HG03460 (cell line): ENCODE results near the gene EPHB2.
"Not testable (repeated sequence)": the region's sequence is repeated elsewhere in the genome, so short reads cannot be mapped to it uniquely, and the experiment has no call there.

Experiments used
- ATAC-seq: cut with Tn5 transposase; IDR thresholded peaks from one replicate; pipeline ENCODE4 v1.9.1; 2021; ENCODE audit not compliant: unreplicated experiment

The EPHB2 gene

DNA sequence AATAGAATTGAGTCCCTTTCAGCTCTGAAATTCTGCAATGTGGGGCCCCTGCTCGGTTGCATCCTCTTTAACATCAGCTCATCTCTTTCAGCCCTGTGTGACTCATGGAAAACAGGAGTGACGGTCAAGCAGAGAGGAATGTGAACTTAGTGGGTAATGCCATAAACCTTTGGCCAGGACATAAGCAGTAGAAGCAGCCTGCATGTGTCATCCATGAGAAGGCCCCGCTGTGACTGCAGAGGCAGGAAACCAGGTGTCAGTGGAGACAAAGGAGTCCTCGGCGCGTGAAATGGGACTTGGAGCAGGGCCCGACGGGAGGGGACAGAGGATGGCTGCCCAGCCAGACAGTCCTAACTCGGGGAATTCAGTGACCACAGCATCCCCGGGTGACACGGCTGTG is 21.1 kb upstream of the EPHB2 start:
- ATAC-seq: no peak

DNA sequence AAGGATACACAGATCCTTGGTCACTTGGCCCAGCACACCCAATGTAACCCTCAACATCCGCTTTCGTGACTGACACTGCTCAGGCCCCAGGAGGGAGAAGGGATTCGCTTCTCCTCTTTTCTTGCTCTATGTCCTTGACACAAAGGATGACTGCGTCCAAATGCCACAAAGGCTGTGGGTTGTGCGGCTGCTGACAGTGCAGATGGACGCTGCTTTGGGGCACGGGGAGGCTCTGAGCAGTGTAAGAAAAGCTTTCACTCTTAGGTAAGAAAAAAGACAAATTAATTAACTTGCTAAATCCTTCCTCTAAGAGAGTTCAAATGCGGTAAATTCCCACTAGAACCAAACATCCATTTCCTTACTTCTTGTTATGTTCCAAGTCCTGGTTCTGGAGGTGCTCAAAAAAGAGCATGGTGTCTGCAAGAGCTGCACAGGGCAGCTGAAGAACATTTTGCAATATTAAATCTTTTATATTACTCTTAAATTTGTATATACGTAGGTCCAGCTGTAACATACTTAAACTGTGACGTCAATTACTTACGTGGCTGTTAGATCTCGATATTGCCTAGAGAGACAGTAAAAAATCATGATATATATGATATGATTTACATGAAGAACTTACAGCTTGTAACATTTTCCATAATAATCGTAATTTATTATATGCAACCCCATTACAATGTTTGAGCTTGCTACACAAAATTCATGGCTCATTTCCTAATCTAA is 19.4 kb upstream of the EPHB2 start:
- ATAC-seq: no peak

DNA sequence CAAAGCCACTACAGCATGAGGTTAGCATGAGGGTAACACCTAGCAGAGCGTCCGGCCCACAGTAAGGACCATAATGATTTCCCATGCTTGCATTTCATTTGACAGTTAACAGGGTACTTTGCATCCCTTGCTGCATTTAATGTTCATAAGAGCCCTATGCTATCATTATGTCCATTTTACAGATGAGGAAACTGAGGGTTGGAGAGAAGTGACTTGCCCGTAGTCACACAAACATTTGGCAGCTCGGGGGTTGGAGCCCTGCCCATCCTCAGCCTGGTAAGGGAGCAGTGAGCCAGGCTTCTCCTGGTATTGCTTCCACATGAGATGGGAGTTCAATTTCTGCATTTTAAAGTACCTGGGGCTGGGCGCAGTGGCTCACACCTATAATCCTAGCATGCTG is 16.5 kb upstream of the EPHB2 start:
- no peak for ATAC-seq

DNA sequence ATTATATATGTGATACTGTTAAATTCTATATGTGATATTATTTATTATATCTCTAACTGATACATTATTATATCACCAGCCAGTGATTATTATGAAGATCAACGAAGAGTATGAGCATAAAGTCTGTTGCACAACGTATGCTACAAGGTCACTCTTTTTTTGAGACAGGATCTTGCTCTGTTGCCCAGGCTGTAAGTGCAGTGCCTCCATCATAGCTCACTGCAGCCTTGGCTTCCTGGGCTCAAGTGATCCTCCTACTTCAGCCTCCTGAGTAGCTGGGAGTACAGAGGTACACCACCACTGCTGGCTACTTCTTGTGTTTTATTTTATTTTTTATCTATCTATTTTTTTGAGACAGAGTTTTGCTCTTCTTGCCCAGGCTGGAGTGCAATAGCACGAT is 14.0 kb upstream of the EPHB2 start:
- ATAC-seq: no peak

DNA sequence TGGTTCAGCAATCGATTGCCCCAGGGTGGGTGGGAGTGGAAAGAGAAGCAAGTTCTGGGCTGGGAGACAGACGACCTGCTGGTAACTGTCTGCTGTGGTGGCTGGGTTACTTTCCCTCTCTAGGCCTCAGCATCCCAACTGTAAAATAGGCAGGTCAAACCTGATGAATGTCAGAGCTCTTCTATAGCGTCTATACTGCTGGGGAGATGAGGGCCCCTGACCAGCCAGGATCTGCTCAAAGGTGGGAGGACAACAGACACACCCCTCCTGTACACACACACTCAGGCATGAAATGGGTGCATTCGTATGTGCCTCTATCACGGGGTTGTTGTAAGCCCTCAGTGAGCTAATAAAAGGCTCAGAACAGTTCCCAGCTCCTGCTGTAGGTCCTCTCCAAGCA is 12.7 kb upstream of the EPHB2 start:
- no peak for ATAC-seq

DNA sequence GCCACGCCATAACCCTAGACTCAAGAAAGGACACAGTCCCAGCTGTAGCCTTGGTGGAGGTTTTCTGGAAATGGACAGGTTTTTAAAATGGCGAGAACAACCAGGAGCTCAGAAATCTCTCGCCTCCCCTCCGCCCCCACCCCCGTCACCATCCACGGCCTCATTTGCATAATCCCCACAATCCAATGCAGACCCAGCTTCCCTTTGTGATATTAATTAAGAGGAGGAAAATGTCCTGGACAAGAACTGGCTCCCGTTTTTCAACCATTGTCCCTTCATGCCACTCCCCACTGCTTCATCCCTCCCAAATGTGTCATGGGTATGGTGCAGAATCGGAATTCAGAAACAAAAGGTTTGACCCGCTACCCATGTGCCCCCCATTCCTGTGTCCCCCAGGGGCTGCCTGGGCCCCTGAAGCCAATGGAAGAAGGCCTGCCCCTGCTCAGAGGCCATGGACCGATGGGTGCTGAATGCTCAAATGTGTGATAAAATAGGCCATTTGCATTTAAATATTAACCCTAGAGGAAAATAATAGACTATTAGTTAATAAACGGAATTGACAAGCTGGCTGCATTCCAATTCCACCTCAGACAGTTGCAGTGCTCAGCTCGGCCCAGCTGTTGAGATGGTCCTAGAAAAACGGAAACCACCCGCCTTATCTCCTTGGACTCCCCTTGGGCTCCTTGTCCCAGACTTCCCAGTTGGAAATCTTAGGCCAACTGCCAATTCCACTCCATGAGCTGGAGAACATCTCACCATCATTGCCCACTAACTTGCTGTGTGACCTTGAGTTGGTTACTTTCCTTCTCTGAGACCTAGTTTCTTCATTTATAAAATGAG is 10.7 kb upstream of the EPHB2 start:
- ATAC-seq: no peak

DNA sequence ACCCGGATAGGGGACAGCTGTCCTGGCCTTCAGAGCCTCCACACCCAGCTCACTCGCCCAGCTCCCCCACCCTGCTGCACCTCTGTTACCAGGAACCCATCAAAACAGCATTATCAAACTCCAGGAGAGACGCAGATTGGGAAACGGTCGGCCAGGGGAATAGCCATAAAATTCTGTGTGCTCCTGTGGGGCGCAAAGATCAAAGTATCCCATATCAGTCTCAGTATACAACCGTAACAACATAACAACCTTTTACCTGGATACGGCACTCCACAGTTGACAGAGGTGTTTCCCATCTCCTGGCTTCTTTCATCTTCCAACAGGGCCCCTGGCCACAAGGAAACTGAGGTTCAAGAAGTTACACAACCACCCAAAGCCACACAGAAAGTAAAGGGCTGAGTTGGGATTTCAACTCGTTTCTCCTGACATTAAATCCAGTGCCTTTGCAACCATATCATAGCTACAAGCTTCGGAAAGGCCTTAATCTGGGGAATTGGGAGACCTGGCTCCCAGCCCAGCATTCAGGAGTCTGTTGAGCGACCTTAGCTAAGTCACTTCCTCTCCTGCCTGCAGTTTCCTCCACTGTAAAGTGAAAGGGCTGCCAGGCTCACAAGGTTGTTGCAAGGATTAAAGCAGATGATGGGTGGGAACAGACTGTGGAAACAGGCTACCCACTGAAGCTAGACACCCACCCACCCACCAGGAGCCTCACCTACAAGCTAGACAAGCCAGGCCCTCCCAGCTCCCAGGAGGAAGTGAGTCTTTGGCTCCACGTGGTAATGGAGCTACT is 8.1 kb upstream of the EPHB2 start:
- ATAC-seq: no peak

DNA sequence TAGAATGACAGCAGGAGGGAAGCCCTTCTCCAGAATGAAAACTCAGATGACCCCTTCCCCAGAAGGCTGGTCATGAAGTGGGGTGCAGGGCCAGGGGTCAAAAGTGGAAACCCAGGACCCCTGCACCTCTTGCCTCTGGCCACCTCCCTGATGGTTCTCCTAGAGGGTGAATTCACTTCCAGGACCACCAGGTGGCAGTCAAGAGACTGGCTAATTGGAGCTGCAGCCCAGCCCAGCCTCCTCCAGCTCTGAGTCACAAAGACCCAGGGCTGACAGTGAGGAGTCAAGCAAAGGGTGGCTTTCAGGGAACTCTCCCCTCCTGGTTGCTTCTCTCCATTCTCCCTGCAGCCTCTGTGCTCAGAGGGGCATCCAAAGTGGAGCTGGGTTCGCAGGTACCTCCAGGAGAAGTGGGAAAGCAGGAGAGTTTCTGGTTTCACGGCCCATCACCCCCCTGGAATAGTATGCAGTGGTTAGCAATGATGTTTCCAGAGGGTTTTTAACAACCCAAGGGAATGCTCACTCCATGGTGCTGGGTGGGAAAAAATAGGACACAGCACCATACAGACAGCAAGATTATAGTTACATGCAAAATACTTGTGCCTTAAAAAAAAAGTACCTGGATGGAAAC is 6.1 kb upstream of the EPHB2 start:
- peak; percentile 59 for ATAC-seq

DNA sequence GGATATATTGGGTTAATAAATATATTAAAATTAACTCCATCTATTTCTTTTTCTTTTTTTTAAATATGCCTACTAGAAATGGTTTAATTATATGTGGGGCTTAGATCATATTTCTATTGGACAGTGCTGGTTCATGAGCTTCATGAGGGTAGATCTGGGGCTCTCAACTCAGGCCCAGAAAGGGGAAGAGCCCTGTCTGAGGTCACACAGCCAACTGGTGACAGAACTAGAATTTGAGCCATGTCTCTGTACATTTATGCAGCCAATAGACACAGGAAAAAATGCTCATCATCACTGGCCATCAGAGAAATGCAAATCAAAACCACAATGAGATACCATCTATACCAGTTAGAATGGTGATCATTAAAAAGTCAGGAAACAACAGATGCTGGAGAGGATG is 5.1 kb upstream of the EPHB2 start:
- no peak for ATAC-seq

DNA sequence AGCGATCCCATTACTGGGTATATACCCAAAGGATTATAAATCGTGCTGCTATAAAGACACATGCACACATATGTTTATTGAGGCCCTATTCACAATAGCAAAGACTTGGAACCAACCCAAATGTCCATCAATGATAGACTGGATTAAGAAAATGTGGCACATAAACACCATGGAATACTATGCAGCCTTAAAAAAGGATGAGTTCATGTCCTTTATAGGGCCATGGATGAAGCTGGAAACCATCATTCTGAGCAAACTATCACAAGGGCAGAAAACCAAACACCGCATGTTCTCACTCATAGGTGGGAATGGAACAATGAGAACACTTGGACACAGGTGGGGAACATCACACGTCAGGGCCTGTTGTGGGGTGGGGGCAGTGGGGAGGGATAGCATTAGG is 4.5 kb upstream of the EPHB2 start:
- ATAC-seq: not testable (repeated sequence)

DNA sequence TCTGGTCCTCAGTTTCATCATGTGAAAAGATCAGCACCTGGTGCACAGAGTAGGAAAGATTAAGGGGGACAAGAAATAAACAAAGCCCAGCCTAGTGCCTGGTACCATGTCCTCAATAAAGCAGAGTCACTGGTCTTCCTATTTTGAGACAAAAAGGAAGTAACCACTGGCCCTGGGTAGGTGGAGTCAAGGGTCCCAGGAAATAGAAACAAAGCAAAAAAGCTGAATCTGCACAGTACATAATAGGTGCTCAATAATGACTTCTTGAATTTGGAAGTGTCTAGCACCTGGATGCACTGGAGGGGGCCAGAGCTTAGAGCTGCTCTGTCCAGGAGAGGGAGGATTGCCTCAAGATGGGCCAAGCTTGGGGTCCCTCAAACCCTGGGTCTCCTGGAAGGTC is 1.9 kb upstream of the EPHB2 start:
- no peak for ATAC-seq

DNA sequence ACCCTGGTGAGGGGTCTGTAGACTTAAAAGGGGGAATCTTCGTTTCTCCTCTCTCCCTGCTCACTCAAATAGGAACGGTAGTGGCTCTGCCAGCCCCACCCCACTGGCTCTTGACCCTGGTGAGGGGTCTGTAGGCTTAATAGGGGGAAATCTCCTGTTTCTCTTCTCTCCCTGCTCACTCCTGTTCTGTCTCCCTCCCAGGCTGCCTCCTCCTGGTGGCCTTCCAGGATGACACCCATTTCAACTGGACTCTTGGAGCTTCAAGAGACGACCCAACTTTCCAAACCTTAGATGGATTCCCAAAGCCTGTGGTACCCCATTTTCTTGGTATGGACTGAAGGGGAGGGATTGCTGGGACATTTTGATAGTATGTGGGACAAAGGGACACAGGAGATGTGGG is 1.4 kb upstream of the EPHB2 start:
- no peak for ATAC-seq

DNA sequence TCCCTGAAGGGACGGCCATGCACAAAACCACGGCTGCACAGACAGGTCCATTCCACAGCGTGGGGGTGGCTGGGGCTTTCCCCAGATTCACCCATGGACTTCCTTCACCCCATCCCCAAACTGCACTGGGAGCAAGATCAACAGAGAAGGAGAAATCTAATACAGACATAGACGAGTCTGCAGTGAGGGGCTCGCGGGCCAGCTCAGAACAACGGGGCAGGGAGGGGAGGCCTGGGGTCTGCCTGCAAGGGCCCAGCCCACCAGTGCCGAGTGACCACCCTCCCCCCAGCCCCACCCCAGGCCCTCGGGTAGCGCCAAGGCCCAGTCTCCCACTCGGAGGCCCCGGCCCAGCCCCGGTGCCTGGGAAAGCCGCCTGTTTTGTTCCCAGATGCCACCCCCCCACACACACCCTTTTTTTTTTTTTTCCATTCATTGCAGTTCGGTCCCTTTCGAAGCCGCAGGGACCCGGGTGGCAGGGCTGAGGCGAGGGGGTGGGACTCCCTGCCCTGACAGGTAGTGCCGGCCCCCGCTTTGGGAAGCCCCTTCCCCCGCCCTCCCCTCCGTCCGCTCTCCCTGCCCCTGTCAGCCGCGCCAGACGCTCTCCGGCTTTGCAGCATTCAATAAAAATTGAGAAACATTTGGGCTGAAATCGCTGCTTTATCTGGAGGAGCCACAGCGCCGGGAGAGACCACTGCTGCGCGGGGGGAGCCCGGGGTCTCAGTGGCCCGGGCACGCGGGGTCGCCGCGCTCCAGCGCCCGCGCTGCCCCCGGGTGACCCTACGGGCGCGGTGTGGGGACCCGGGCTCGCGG is 543 bp upstream of the EPHB2 start:
- no peak for ATAC-seq

DNA sequence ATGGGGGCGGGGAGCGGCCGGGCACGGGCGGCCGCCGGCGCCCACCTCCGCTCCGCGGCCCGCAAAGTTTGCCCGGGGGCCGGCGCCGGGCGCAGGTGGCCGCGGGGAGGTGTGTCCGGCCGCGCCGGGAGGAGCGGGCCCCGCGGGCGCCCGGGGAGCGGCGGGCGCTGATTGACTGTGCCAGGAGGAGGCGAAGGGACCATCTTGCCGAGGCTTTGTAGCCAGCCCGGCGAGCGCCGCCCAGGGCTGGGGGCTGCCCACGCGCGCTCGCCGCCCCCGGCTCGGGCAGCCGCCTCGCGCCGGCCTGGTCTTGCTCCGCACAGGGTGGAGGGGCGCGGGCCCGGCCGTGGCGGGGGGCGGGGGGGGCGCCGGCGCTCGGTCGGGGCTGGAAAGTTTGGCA is 432 bp downstream of the EPHB2 start:
- ATAC-seq: no peak

DNA sequence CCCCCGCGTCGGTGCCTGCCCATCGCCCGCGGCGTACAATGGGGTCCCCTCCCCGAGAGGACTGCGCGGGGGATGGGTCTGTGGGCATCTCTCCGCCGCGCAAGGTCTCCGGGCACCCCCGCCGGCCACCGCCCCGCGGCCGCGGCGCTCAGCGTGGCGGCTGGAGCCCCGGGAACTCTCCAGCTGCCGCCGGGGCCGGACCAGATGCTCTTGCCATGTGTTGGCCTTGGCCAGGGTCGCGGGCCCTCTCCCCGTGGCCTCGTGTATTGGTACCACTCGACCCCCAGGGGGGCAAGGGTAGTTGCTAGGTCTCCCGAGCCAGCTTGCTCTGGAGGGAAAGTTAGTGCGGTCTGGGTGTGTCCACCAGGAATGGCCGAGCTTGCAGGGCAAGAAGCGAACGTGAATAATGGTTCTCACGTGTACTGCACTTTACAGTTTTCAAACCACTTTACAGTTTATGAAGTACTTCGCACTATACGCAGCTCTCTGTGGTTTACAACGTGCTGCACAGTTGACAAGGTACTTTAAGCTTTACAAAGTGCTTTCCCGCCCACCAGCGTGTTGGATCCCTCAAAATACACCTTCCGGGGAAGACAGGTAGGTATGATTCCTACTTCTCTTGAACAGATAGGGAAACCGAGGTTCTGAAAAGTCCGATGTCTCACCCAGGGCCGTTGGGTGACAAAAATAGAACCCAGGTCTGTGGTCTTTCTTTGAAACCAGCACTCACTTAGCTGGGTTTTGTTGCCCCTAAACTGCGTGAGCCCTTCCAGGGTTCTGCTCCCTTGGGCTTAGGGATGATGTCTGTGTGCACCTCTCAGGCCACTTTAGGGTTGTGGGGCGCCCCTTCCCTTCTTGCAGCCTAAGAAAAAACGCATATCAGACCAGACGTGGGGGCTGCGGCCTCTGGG is 1.2 kb downstream of the EPHB2 start:
- no peak for ATAC-seq

DNA sequence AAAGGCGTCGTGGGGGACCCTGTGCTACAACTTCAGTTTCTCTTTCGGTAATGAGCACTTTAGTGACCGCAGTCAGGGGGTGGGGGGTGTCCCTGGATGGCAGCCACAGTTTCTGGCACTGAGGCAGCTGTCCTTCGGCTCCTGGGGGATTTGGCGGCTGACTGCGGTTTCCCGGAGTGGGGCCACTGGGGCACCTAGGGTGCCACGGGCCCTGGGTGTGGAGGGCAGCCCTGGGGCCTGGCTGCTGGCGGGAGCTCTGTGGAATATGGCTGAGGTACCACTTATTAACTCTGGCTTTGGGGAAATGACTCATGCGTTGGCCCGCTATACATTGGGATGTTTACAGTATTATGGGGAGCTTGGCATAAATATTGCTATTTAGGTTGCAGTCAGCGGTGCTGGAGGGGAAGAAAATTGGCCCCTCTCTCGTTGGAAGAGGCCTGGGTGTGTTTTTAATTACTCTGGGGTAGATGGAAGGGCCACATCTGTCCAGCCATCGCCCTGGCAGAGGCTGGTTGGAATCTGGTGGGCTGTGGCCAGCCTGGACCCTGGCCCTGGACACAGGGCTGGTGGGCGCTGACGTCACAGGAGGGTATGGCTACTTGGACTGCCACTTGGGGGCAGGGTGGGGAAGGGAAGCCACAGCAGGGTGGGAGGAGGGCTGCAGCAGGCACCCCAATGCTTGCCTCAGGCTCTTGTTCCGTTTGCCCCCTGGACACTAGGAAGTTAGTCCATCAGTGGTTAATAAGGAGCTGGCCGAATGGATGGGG is 2.0 kb downstream of the EPHB2 start:
- no peak for ATAC-seq

DNA sequence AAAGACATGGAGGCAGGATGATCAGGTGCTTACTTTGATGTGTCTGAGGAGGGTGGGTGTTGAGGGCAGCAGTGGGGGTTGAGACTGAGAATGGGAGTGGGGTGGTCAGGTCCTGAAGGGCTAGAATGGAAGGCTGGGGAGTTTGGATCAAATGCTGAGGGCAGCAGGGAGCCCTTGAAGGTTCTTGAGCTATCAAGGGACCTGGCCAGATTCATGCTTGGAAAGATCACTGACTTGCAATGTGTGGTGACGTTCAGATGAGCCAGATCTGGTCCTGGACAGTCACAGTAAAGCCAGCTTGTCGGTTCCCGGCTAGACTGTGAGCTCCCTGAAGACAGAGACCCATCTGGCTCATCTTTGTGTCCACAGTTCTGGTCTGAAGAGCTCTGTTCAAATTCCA is 3.8 kb downstream of the EPHB2 start:
- ATAC-seq: no peak

DNA sequence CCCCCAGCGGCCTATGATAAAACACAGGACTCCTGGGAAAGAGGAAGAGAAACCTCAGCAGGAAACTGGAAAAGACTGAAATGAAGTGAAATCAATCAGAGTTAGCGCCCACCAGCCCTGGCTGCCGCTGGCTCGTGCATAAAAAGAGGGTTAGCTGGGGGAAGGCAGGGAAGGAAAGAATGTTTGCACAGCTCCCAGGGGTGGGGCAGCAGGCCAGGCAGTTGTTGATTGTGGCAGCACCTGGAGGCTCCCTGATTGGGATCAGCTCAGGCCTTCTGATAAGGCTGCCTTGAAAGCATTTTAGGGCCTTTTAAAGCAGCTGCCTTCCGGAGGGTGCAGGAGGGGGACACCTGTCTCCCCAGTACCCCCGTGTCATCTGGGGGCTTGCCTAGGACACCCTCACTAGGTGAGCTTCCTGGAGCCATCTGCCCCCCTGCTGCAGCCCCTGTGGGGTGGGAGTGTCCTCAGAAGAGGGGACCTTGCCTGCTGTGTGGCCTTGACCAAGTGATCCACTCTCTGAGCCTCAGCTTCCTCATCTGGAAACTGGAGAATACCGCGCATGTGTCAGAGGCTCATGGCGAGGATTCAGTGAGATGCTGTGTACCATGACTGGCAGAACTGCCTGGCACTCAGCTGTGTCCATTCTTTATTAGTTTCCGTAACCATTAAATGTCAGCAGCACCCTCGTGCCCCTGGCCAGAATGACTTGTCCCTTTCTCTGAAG is 6.6 kb downstream of the EPHB2 start:
- no peak for ATAC-seq
